ENCODE results near the gene TRPC6.
"Not testable (repeated sequence)": the region's sequence is repeated elsewhere in the genome, so short reads cannot be mapped to it uniquely, and the experiment has no call there.

Gene TRPC6

GRCh38 chr11:101516546-101516945 is 67.3 kb downstream of the TRPC6 start:
- DNase-seq, result no peak

GRCh38 chr11:101511065-101511464 is 72.7 kb downstream of the TRPC6 start:
- no peak for DNase-seq

- DNase-seq, result no peak
Measured at GRCh38 chr11:101510591-101510990, 73.2 kb downstream of the TRPC6 start.

GRCh38 chr11:101509922-101510321 is 73.9 kb downstream of the TRPC6 start:
- no peak for DNase-seq

- DNase-seq, result no peak
Measured at GRCh38 chr11:101508370-101508769, 75.4 kb downstream of the TRPC6 start.

- DNase-seq, result no peak
Measured at GRCh38 chr11:101498891-101499290, 84.9 kb downstream of the TRPC6 start.

GRCh38 chr11:101497291-101497690 is 86.5 kb downstream of the TRPC6 start:
- no peak for DNase-seq

- DNase-seq, result no peak
Measured at GRCh38 chr11:101487775-101488174, 96.0 kb downstream of the TRPC6 start.

GRCh38 chr11:101482556-101483124 is 101.2 kb downstream of the TRPC6 start:
- no peak for DNase-seq

GRCh38 chr11:101478587-101479369 is 105.0 kb downstream of the TRPC6 start:
- DNase-seq, result no peak

- DNase-seq, result no peak
Measured at GRCh38 chr11:101477926-101478325, 105.9 kb downstream of the TRPC6 start.

- DNase-seq, result no peak
Measured at GRCh38 chr11:101476191-101476590, 107.6 kb downstream of the TRPC6 start.

- no peak for DNase-seq
Measured at GRCh38 chr11:101475699-101476098, 108.1 kb downstream of the TRPC6 start.

GRCh38 chr11:101474666-101475065 is 109.1 kb downstream of the TRPC6 start:
- no peak for DNase-seq

GRCh38 chr11:101470881-101471520 is 112.8 kb downstream of the TRPC6 start:
- DNase-seq, result no peak

GRCh38 chr11:101470419-101470818 is 113.4 kb downstream of the TRPC6 start:
- no peak for DNase-seq

GRCh38 chr11:101466352-101466751 is 117.5 kb downstream of the TRPC6 start:
- no peak for DNase-seq

- DNase-seq, result not testable (repeated sequence)
Measured at GRCh38 chr11:101464388-101464787, 119.4 kb downstream of the TRPC6 start.

GRCh38 chr11:101459020-101459419 is 124.8 kb downstream of the TRPC6 start:
- DNase-seq, result no peak

- DNase-seq, result no peak
Measured at GRCh38 chr11:101458161-101458560, 125.6 kb downstream of the TRPC6 start.

GRCh38 chr11:101456812-101457211 is 127.0 kb downstream of the TRPC6 start:
- DNase-seq, result no peak

- no peak for DNase-seq
Measured at GRCh38 chr11:101453682-101454081, 130.1 kb downstream of the TRPC6 start.

- no peak for DNase-seq
Measured at GRCh38 chr11:101448881-101449442, 134.8 kb downstream of the TRPC6 start.

- no peak for DNase-seq
Measured at GRCh38 chr11:101446726-101447125, 137.1 kb downstream of the TRPC6 start.
